Measurements from ENCODE around the gene FER1L5.

DNA sequence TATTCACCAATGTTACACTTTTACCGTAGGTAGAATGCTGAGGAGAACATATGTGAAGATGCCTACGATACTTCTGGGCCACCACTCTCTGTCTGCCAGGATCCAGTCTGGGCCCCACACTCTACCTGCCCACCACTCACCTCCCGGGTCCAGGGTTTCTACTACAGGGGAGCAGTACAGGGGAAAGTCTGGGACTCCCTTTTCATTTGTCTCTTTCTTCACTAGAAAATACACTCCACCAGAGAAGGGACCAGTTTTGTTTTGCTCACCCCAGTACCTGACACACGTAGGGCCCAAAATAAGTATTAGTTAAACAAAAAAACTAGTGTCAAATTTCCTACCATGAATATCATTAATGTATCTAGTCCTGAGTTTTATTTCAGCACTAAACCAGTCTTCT lies 25.6 kb upstream of the FER1L5 start:
- no peak for TF ChIP-seq POLR2A (IDR thresholded peaks at IDR 0.05; ENCODE audit: control extremely low read depth in 1 of 2, low read depth in 2 of 2, low read length in 2 of 2)
- TF ChIP-seq CHD2 (IDR thresholded peaks at IDR 0.05; ENCODE audit: low read length) = no peak
- no peak for TF ChIP-seq BACH1 (IDR thresholded peaks at IDR 0.05; ENCODE audit: low read length)
